ENCODE measurements around the gene LYG1. TPM values are rescaled to one million over a fixed set of nuclear protein-coding genes. Genes with fewer than 3 reads are reported as not detected.

LYG1 gene
- 1.0 to 2.2 TPM (median 1.7 TPM) in 5 replicates for total RNA-seq (2022; extraction: Qiagen RNA extraction)

DNA sequence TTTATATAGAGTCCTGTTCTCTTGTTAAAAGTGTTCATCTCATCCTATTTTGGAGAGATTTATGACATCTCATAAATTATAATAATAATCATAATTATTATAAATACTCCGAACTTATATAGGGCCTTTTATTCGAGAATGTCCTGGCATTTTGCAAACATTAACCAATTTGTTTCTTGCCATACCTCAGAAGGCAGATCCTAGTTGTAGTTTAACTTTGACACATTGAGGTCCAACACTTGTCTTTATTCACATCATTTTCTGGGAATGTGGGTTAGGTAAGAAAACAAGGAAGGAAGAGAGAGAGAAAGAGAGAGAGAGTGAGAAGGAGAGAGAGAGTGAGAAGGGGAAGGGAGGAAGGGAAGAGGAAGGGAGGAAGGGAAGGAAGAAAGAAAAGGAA is at the start of gene LYG1:
TSS of gene LYG1 (minus strand) at position 101 of the 400 bp plus-strand sequence. CDS start 5,527 bp downstream, outside the sequence.

DNA sequence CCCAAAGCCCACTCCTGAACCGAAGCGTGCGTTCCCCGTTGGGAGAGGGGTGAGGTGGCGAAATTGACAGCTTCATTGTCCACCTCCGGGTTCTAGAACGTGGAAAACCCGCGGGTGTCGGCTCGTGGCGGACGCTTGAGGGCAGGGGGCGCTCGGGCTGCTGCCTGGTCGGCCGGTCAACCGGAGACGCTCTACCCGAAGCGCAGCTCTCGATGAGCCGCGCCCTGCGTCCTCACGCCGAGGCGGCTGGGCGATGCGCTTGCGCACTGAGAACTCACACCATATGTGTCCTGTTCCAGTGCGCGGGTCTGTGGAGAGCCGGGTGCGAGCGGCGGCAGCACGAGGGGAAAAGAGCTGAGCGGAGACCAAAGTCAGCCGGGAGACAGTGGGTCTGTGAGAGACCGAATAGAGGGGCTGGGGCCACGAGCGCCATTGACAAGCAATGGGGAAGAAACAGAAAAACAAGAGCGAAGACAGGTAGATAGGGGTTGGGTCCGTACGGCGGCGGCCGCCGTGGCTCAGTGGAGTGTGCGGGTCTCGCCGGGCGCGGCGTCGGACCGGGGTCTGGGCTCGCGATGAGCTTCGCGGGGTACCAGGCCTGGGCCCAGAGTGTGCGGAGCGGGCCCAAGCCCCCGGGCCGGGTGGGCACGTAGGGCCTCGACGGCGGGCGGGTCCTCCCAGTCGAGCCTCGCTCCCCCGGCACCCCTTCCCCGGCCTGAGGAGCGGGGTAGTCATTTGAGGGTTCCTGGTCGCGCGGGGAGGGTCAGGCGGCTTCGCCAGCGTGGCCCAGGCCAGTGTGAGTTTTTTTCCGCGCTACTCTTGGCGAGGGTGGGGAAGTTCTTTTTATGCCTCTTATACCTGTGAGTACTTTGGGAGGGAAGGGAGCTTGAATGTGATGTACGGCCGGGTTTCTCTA is 36.4 kb upstream of the LYG1 start, which contains the start of gene EIF5B:
TSS of gene EIF5B (plus strand) at position 277 of the 916 bp plus-strand sequence. CDS start at position 443, 166 bp downstream.

DNA sequence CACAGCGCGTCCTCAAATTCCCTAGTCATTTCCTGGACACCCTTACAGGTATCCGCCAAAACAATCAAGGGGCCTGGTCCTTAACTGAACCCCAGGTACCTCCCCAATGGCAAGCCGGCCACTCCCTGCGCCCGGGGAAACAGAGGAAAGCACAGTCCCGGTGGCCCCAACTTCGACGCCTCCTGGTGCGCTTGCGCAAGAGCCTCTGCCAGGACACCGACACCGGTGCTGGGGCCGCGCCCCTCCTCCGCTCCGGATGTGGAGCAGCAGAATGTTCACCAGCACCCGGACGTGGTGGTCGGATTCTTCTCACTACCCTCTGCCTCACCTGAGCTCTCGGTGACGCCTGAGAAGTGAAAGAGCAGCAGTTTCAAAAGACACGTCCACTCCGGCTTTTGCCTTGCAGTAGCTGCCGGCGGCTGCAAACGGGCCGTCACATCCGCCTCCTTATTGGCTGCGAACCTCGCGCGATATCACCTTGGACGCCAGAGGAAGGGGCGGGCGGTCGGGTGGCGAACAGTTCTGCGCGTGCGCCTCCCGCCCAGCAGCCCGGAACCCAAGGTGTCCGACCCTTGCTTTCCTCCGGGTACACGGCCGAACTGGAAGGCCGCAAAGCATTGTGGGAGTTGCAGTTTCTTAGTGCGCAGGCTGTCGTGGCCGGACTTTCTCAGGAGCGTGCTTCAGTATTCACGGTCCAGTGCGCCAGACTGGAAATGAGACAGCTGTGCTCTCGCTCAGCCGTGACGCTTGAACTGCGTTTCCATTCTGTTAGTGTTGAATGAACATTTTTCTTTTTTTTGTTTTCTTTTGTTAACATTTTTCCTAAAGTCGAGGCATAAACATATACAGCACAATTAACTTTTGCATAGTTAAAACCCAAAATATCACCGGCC is 35.2 kb upstream of the LYG1 start, which contains the start of gene TXNDC9:
TSS of gene TXNDC9 (minus strand) at position 423 of the 893 bp plus-strand sequence. CDS start 3,123 bp downstream, outside the sequence.

DNA sequence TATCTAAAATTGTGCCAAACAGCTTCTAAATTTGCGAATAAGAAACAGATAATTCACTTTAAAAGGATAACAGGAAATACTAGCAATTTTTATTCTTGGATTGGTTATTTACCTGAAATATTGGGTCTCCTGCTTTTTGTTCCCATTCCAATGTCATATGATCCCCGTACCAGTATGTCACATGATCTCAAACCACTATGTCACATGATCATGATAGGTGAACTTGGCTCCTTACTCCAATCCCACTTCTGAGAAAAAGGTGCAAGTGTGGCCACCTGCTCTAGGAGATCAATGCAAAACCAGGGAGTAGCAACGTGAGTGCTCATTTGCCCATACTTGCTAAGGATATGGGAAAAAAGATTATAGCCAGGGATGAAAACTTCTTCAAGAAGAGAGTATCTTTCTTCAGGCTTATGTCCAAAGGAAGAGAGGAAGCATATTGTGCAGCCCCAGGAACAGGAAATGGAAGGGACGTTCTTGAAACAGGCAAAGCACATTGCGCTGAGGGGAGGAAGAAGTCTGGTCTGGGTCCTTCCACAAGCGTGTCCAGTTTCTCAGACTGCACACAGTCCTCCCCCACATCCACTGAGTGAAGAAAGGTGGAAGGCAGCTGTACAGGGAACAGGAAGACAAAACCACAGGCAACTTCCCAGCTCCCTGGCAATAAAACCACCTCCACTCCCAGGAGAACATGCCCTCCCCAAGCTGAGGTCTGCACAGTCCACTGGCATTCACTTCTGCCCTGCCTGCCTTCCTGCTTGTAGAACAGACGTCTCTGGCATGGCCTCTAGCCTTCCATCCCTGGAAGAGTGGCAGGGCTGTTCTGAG is 45.3 kb downstream of the LYG1 start, which contains the start of gene LYG2:
TSS of gene LYG2 (minus strand) at position 176 of the 828 bp plus-strand sequence. CDS start 1,406 bp downstream, outside the sequence.

Other genes starting within 250 kb of the LYG1 start
- gene C2orf15, start 159.5 kb downstream of the LYG1 start, total RNA-seq (2022; extraction: Qiagen RNA extraction) = 0.50 to 0.70 TPM (median 0.64 TPM) in 5 replicates
- gene TSGA10, start 146.3 kb downstream of the LYG1 start, total RNA-seq (2022; extraction: Qiagen RNA extraction) = 2.3 to 5.4 TPM (median 3.9 TPM) in 5 replicates
- 2.9 to 4.6 TPM (median 3.4 TPM) in 5 replicates for gene LIPT1, start 146.2 kb downstream of the LYG1 start, total RNA-seq (2022; extraction: Qiagen RNA extraction)
- gene MITD1, start 120.1 kb downstream of the LYG1 start, total RNA-seq (2022; extraction: Qiagen RNA extraction) = 20.7 to 25.4 TPM (median 22.1 TPM) in 5 replicates
- 29.9 to 59.1 TPM (median 30.5 TPM) in 5 replicates for gene MRPL30, start 120.0 kb downstream of the LYG1 start, total RNA-seq (2022; extraction: Qiagen RNA extraction)
- gene LYG2, start 45.5 kb downstream of the LYG1 start, total RNA-seq (2022; extraction: Qiagen RNA extraction) = not detected in 5 replicates
- 39.1 to 50.7 TPM (median 39.6 TPM) in 5 replicates for gene TXNDC9, start 35.1 kb upstream of the LYG1 start, total RNA-seq (2022; extraction: Qiagen RNA extraction)
- gene EIF5B, start 36.2 kb upstream of the LYG1 start, total RNA-seq (2022; extraction: Qiagen RNA extraction) = 51.2 to 70.1 TPM (median 51.6 TPM) in 5 replicates
- gene REV1, start 188.8 kb upstream of the LYG1 start, total RNA-seq (2022; extraction: Qiagen RNA extraction) = 9.8 to 11.3 TPM (median 10.5 TPM) in 5 replicates

Data from A549 treated with AZD2906 at 1 μM for 4 hours (cell line).